GM10266 (cell line): Measurements from ENCODE around the gene ERO1B.
"Not testable (repeated sequence)": the region's sequence is repeated elsewhere in the genome, so short reads cannot be mapped to it uniquely, and the experiment has no call there.

ENCODE experiments used
- DNase-seq: peaks from one replicate; pipeline ENCODE4 v3.0.0; 2012; ENCODE audit errors: extremely low spot score
- TF ChIP-seq, protein P1 (sequence below): IDR thresholded peaks from 2 replicates; pipeline ENCODE4 v1.5.1; 2012; ENCODE audit warnings: mild to moderate bottlenecking, low read depth; ENCODE audit not compliant: control insufficient read depth, insufficient read depth; ENCODE audit errors: missing control alignments

Gene ERO1B, protein sequence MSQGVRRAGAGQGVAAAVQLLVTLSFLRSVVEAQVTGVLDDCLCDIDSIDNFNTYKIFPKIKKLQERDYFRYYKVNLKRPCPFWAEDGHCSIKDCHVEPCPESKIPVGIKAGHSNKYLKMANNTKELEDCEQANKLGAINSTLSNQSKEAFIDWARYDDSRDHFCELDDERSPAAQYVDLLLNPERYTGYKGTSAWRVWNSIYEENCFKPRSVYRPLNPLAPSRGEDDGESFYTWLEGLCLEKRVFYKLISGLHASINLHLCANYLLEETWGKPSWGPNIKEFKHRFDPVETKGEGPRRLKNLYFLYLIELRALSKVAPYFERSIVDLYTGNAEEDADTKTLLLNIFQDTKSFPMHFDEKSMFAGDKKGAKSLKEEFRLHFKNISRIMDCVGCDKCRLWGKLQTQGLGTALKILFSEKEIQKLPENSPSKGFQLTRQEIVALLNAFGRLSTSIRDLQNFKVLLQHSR

GRCh38 chr1:236281654-236282424 lies at the start of gene ERO1B:
Gene ERO1B (minus strand): TSS chr1:236281958. CDS start chr1:236281783, 175 bp downstream.
- TF ChIP-seq, protein P1, sequence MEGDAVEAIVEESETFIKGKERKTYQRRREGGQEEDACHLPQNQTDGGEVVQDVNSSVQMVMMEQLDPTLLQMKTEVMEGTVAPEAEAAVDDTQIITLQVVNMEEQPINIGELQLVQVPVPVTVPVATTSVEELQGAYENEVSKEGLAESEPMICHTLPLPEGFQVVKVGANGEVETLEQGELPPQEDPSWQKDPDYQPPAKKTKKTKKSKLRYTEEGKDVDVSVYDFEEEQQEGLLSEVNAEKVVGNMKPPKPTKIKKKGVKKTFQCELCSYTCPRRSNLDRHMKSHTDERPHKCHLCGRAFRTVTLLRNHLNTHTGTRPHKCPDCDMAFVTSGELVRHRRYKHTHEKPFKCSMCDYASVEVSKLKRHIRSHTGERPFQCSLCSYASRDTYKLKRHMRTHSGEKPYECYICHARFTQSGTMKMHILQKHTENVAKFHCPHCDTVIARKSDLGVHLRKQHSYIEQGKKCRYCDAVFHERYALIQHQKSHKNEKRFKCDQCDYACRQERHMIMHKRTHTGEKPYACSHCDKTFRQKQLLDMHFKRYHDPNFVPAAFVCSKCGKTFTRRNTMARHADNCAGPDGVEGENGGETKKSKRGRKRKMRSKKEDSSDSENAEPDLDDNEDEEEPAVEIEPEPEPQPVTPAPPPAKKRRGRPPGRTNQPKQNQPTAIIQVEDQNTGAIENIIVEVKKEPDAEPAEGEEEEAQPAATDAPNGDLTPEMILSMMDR: peak; percentile 8

GRCh38 chr1:236331412-236331811 lies 49.7 kb upstream of the ERO1B start:
- not testable (repeated sequence) for DNase-seq

More at GRCh38 chr1:236281654-236282424, at the start of gene ERO1B:
- peak; percentile 95 for DNase-seq

- TF ChIP-seq, protein P1: no peak
- no peak for DNase-seq
Measured at GRCh38 chr1:236326432-236326831, 44.7 kb upstream of the ERO1B start.

DNA sequence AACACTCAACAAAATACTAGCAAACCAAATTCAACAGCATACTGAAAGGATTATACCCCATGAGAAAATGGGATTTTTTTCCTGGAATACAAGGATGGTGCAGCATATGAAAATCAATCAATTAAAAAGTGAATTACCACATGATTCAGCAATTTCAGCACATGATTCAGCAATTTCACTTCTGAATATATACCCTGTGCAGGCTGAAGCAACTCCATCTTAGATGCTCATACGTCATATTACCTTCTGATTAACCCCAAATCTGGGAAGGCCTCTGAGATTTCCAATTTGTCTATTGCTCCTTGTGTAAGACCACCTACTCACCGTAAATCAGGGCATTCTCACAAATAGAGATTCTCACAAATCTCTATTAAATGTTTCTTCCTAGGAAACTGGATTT lies 43.8 kb upstream of the ERO1B start:
- no peak for DNase-seq

GRCh38 chr1:236323819-236324411 lies 42.2 kb upstream of the ERO1B start:
- TF ChIP-seq, protein P1: no peak
- DNase-seq: no peak

More for the DNA sequence above, 43.8 kb upstream of the ERO1B start:
- TF ChIP-seq, protein P1: no peak

DNA sequence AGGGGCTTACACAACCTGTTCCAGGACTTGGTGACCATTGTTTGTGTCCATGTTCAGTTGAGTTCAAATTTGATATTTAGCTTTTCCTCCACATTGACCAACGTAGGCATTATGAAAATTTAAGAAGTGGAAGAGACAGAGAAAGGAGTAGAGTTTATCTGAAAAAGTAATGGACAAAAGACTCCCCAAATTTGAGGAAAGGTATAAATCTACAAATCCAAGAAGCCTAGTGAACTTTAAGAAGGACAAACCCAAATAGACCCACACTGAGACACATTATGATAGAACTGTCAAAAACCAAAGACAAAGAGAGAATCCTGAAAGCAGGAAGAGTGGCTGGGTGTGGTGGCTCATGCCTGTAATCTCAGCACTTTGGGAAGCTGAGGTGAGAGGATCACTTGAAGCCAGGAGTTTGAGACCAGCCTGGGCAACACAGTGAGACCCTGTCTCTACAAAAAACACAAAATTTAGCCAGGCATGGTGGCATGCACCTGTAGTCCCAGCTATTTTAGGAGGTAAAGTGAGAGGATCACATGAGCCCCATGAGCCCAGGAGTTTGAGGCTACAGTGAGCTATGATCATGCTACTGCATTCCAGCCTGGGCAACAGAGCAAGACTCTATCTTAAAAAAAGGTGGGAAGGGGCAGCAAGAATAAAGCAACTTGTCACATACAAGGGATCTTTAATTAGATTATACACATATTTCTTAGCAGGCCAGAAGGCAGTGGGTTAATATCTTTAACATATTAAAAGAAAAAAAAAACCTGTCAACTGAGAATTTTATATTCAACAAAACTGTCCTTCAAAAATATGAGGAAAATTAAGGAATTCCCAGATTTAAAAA lies 41.0 kb upstream of the ERO1B start:
- no peak for DNase-seq
- TF ChIP-seq, protein P1: no peak

DNA sequence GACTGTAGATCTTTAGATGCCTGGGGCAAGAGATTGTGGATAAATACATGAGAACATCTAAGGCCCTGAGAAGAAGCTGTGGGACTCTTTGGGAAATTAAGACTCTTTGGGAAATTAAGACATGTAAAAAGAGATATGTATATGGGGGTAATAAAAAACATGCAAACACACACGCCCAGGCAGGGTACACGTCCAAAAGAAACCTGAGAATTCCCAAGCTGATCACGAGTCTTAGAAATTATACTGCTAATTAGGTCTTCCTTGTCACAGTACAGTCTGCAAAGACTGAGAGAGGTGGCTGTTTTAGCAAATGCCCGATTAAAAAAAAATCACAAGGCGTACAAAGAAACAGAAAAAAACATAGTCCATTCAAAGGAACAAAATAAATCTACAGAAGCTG lies 39.3 kb upstream of the ERO1B start:
- DNase-seq: no peak
- TF ChIP-seq, protein P1: no peak
